ENCODE data around the gene CATSPERE.

- TF ChIP-seq CTCF (IDR thresholded peaks at IDR 0.05) (no peak), POLR2AphosphoS5 (IDR thresholded peaks at IDR 0.05) (no peak)
Measured at GRCh38 chr1:244436336-244437085, 24.6 kb upstream of the CATSPERE start.

Data from breast epithelium (tissue), 3 donors.